Fibroblast of skin of left quadriceps (primary cell): Measurements from ENCODE around the gene MRM3.
"Not testable (repeated sequence)": the region's sequence is repeated elsewhere in the genome, so short reads cannot be mapped to it uniquely, and the experiment has no call there.

Source experiments
- DNase-seq, 2 experiments: peaks; one replicate each; pipeline ENCODE4 v3.0.0-alpha.2; 2013; ENCODE audit warnings: low read depth in 2 of 2

Gene MRM3

GRCh38 chr17:824378-824777 lies 42.2 kb downstream of the MRM3 start:
- DNase-seq: no peak

DNA sequence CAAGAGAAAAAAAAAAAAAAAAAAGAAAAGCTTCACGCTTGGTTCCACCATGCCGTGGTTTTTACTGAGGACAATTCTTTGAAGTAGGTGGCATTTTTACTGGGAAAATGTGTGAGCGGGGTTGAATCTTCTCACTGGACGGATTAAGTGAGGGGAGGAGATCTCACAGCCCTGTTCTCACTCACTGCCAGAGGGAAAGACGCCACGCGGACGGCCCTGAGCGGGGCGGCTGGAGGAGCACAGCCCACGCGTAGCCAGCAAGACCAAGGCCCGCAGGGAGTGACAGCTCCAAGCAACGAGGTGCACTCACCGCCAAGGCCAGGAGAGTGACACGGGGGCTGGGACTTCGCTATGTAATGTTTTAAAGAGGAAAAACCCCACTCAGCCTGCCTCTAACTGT lies 43.1 kb downstream of the MRM3 start:
- DNase-seq: no peak

DNA sequence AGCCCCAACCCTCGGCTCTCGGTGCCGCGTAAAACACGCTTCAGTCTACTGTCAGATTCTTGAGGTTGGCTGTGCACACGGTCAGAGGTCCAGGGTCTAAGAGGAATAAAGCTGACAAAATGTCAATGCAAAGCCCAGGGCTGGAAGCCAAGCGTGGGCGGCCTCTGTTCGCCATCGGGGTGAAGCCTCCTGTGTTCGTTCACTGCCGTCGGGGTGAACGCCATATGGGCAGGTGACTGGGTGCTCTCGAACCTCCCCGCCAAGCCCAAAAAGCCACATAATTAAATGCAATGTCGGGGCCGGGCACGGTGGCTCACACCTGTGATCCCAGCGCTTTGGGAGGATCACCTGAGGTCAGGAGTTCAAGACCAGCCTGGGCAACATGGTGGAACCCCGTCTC lies 44.6 kb downstream of the MRM3 start:
- no peak for DNase-seq

GRCh38 chr17:828761-829160 lies 46.6 kb downstream of the MRM3 start:
- DNase-seq: no peak

DNA sequence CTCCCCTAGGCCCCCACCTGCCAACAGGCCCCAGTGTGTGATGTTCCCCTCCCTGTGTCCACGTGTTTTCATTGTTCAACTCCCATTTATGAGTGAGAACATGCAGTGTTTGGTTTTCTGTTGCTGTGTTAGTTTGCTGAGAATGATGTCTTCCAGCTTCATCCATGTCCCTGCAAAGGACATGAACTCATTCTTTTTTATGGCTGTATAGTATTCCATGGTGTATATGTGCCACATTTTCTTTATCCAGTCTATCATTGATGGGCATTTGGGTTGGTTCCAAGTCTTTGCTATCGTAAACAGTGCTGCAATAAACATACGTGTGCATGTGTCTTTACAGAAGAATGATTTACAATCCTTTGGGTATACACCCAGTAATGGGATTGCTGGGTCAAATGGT lies 47.5 kb downstream of the MRM3 start:
- DNase-seq: not testable (repeated sequence)

DNA sequence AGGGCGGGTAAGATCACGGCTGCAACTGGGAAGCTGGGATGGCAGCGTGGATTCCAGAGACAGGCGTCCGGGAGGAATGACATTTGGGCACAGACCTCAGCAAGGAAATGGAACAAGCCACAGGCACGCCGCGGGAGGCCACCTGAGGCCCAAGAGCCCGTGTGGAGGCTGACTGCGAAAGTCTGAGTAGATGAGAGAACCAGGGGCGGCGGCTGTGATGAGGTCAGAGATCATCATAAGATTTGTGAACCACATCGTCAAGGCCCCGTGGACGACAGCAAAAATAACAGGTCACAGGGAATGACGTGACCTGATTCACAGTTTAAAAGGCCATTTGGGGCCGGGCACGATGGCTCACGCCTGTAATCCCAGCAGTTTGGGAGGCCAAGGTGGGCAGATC lies 48.2 kb downstream of the MRM3 start:
- DNase-seq: no peak

DNA sequence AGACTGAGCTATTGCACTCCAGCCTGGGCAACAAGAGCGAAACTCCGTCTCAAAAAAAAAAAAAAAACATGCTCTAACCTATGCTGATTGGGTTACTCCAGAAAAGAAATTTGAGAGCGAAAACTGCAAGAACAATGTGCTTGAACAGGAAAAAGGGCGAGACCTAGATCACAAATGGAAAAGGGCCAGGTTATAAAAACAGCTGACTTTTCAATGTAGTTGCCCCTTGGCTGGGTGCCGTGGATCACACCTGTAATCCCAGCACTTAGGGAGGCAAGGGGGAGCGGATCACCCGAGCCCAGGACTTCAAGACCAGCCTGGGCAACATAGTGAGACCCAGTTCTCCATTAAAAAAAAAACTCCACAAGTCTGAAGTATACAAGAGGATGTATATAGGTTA lies 48.8 kb downstream of the MRM3 start:
- no peak for DNase-seq

GRCh38 chr17:834136-834535 lies 52.0 kb downstream of the MRM3 start:
- no peak for DNase-seq

DNA sequence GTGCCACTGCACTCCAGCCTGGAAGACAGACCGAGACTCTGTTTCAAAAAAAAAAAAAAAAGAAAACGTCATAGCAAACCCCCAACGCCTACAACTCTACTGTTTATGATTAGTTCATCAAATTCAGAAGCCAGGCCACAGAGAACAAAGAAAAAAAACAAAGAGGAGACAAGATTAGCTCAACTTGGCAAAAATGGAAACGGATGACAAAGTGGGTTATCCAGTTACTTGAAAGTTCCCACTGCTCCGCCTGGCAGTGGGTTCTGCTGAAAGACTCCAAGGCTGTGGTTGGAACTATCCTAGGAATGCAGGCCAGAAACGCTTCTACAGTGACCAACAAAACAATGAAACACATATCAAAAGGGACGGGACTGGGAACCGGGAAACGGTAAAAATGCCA lies 53.1 kb downstream of the MRM3 start:
- peak; percentile 95 to 97 for DNase-seq

GRCh38 chr17:835721-836120 lies 53.6 kb downstream of the MRM3 start:
- DNase-seq: not testable (repeated sequence)

DNA sequence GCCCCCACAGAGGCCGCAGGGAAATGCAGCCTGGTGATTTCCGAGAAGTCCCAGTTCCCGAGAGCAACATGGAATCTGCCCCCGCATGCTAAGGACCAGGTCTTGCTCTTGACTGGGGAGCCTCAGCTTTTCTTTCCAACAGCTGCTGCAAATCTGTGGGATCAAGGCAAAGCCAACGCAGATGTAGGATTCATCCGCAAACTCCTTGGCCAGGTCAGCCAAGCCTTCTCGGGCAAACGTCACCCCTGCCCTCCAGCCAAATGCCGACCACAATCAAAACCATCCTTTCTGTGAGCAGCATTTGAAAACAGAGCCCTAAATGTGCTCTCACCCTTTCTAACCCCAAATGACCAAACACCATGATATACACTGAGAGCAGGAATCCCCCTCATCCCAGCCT lies 54.0 kb downstream of the MRM3 start:
- no peak for DNase-seq

DNA sequence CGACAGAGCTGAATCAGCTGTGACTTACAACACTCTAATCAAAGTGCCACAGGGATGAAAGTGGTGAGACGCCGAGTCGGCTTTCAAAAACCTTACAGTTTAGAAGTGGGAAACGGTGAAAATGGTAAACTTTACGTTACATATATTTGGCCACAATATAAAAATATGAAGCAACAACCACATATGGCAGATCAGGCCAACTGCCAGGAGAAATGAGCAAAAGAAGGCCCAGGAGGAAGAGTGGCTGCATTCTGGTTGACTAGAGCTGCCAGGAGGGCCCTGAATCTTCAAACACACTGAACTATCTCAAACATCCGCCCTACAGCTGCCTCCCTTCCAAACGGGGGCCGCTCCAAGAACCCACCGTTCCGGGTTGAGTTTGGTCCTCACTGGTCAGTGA lies 56.3 kb downstream of the MRM3 start:
- DNase-seq: peak in 1 of 2 experiments; percentile 42

DNA sequence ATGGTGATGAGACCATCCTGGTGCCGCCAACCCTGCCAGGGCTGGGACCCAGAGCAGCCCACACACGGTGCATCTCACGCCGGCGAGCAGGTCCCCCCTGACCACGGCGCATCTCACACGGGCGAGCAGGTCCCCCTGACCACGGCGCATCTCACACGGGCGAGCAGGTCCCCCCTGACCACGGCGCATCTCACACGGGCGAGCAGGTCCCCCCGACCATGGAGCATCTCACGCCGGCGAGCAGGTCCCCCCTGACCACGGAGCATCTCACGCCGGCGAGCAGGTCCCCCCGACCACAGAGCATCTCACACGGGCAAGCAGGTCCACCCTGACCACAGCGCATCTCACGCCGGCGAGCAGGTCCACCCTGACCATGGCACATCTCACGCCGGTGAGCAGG lies 59.2 kb downstream of the MRM3 start:
- DNase-seq: no peak
